Esophagus squamous epithelium (tissue), 5 donors: ENCODE measurements around the gene APAF1. TPM values are rescaled to one million over a fixed set of nuclear protein-coding genes. Genes with fewer than 3 reads are reported as not detected.
"Not testable (repeated sequence)": the region's sequence is repeated elsewhere in the genome, so short reads cannot be mapped to it uniquely, and the experiment has no call there.

Experiments used
- DNase-seq: peaks from one replicate; lab custom pipeline; 2025; lab: John Stamatoyannopoulos, UW
- H3K27ac ChIP-seq, 4 donors: fragments of 200-600 bp; sonication (generic); one replicate each; pipeline ENCODE4 v1.5.1; 2016 to 2019; ENCODE audit warnings: mild to moderate bottlenecking in 1 of 4
- H3K27me3 ChIP-seq, 4 donors: fragments of 200-600 bp; sonication (generic); 1 replicate in 3 of 4; 2 replicates in 1 of 4; pipeline versions ENCODE4 v1.5.1 to v1.6.0; 2017 to 2021; ENCODE audit warnings: antibody characterized with exemption in 1 of 4
- H3K36me3 ChIP-seq, 3 donors: fragments of 200-600 bp; sonication (generic); one replicate each; pipeline ENCODE4 v1.5.1; 2016 to 2019
- H3K4me1 ChIP-seq, 3 donors: fragments of 200-600 bp; sonication (generic); one replicate each; pipeline ENCODE4 v1.5.1; 2017 to 2019
- H3K4me3 ChIP-seq, 4 donors: fragments of 200-600 bp; sonication (generic); 1 replicate in 3 of 4; 2 replicates in 1 of 4; pipeline ENCODE4 v1.5.1; 2016 to 2019; ENCODE audit warnings: mild to moderate bottlenecking in 2 of 4, moderate library complexity in 1 of 4
- H3K9me3 ChIP-seq, 3 donors: fragments of 200-600 bp; sonication (generic); one replicate each; pipeline ENCODE4 v1.5.1; 2016 to 2019
- POLR2A ChIP-seq, 4 donors: fragments of 450-650 bp; IDR thresholded peaks; one replicate each; pipeline ENCODE4 v1.6.1; 2017; ENCODE audit warnings: antibody characterized with exemption in 4 of 4, mild to moderate bottlenecking in 4 of 4, moderate library complexity in 3 of 4
- WGBS, 2 donors: methylation state at CpG; one replicate each; pipeline ENCODE4 v1.1.5; 2018; 5-methylcytosine and 5-hydroxymethylcytosine counted together
- intact Hi-C: fragments of 100-400 bp; cut with DNase I; formaldehyde crosslinking; loops from one replicate; pipeline ENCODE4 v1.15.0; 2022
- total RNA-seq, 4 donors: library from RNA; depleted of rRNA; stranded (reverse); fragments of >200 nt; gene quantifications; one replicate each; pipeline ENCODE4 v1.1.0, GENCODE V29; 2016
- TF ChIP-seq, protein P1 (sequence below), 6 experiments: fragments of 450-650 bp in 4 of 6; fragments of 200-600 bp in 2 of 6; sonication (generic) in 2 of 6; IDR thresholded peaks; one replicate each; pipeline ENCODE4 v1.5.1; 2016 to 2019; ENCODE audit warnings: antibody characterized with exemption in 6 of 6, mild to moderate bottlenecking in 4 of 6, moderate library complexity in 4 of 6
- donor health status: DM: yes; HTN: yes; CAD: no.

APAF1 gene, protein sequence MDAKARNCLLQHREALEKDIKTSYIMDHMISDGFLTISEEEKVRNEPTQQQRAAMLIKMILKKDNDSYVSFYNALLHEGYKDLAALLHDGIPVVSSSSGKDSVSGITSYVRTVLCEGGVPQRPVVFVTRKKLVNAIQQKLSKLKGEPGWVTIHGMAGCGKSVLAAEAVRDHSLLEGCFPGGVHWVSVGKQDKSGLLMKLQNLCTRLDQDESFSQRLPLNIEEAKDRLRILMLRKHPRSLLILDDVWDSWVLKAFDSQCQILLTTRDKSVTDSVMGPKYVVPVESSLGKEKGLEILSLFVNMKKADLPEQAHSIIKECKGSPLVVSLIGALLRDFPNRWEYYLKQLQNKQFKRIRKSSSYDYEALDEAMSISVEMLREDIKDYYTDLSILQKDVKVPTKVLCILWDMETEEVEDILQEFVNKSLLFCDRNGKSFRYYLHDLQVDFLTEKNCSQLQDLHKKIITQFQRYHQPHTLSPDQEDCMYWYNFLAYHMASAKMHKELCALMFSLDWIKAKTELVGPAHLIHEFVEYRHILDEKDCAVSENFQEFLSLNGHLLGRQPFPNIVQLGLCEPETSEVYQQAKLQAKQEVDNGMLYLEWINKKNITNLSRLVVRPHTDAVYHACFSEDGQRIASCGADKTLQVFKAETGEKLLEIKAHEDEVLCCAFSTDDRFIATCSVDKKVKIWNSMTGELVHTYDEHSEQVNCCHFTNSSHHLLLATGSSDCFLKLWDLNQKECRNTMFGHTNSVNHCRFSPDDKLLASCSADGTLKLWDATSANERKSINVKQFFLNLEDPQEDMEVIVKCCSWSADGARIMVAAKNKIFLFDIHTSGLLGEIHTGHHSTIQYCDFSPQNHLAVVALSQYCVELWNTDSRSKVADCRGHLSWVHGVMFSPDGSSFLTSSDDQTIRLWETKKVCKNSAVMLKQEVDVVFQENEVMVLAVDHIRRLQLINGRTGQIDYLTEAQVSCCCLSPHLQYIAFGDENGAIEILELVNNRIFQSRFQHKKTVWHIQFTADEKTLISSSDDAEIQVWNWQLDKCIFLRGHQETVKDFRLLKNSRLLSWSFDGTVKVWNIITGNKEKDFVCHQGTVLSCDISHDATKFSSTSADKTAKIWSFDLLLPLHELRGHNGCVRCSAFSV (N-terminal part only)
- 10 to 100 TPM in 2 of 4 donors, 1 to 10 TPM in 2; 4.1 to 11.1 (median 8.9) TPM for total RNA-seq

- Histone ChIP-seq H3K4me1 (peaks cover 3 to 38% (median 11%) of the 10 kb centered on the region in 3 donors), H3K9me3 (no peaks in the 10 kb centered on the region), H3K27ac (peak within 1 kb of the TSS; percentile 91 to 96 (median 94)), H3K27me3 (no peaks in the 10 kb centered on the region), H3K36me3 (peaks cover 0 to 18% (median 3%) of the 10 kb centered on the region in 3 donors), H3K4me3 (peak within 1 kb of the TSS; percentile 83 to 98 (median 97))
- 0% methylated on average over 15 to 28 of the region's 91 CpGs for WGBS, 2 donors
- TF ChIP-seq, protein P1, sequence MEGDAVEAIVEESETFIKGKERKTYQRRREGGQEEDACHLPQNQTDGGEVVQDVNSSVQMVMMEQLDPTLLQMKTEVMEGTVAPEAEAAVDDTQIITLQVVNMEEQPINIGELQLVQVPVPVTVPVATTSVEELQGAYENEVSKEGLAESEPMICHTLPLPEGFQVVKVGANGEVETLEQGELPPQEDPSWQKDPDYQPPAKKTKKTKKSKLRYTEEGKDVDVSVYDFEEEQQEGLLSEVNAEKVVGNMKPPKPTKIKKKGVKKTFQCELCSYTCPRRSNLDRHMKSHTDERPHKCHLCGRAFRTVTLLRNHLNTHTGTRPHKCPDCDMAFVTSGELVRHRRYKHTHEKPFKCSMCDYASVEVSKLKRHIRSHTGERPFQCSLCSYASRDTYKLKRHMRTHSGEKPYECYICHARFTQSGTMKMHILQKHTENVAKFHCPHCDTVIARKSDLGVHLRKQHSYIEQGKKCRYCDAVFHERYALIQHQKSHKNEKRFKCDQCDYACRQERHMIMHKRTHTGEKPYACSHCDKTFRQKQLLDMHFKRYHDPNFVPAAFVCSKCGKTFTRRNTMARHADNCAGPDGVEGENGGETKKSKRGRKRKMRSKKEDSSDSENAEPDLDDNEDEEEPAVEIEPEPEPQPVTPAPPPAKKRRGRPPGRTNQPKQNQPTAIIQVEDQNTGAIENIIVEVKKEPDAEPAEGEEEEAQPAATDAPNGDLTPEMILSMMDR (IDR thresholded peaks at IDR 0.05), result peak in 1 of 6 experiments; percentile 26
- peak in 3 of 4 donors; percentile 54 to 88 (median 79) for TF ChIP-seq POLR2A (IDR thresholded peaks at IDR 0.05)
- intact Hi-C loops, result loop anchor here (10.0 kb wide), 1 partner anchor 50 kb away; the partner anchor contains the start of gene SLC25A3
- peak; percentile 93 for DNase-seq
Observed at GRCh38 chr12:98644712-98645571, at the start of gene APAF1, which contains the start of gene IKBIP. Gene APAF1, plus strand, starts transcription at chr12:98645290. Its CDS starts 3,070 bp downstream, at chr12:98648360. Gene IKBIP, minus strand, starts transcription at chr12:98644788. Its CDS starts 87 bp downstream, at chr12:98644701.

- 92 to 95% methylated on average over 5 of the region's 5 CpGs for whole genome bisulfite sequencing, 2 donors
- H3K27me3 ChIP-seq, H3K9me3 ChIP-seq, H3K4me3 ChIP-seq, DNase-seq, H3K27ac ChIP-seq: not testable (repeated sequence)
- peaks cover 9 to 40% (median 10%) of the 10 kb centered on the region in 3 donors for H3K4me1 ChIP-seq
- intact Hi-C loops, result loop anchor here (10.0 kb wide), 1 partner anchor 47 kb away; the partner anchor contains the start of genes APAF1 and IKBIP
- H3K36me3 ChIP-seq, result peaks cover 23 to 70% (median 44%) of the 10 kb centered on the region in 3 donors
Observed at GRCh38 chr12:98597313-98597712, 47.8 kb upstream of the APAF1 start.

DNA sequence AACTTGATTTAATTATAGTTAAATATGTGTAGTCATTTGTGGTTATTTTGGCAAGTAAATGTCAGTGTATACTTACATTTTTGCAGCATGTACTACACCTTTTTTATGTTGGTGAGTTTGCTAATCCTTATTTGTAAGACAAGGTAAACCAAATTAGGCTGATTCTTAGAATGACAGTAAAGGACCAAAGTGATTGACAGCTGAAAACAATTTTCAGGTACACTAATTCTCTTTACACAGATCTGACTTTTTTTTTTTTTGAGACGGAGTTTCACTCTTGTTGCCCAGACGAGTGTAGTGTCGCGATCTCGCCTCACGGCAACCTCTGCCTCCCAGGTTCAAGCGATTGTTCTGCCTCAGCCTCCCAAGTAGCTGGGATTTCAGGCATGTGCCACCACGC, 43.2 kb upstream of the APAF1 start:
- no peaks in the 10 kb centered on the region for H3K9me3 ChIP-seq
- H3K4me1 ChIP-seq, result peaks cover 0 to 10% (median 0%) of the 10 kb centered on the region in 3 donors
- H3K27ac ChIP-seq, result no peak overlapping the region
- no peaks in the 10 kb centered on the region for H3K27me3 ChIP-seq
- no peak for DNase-seq
- no peak for TF ChIP-seq POLR2A (IDR thresholded peaks at IDR 0.05)
- TF ChIP-seq, protein P1 (IDR thresholded peaks at IDR 0.05), result no peak
- intact Hi-C loops, result no loop called here
- H3K36me3 ChIP-seq, result peaks cover 23 to 84% (median 60%) of the 10 kb centered on the region in 3 donors
- no peak overlapping the region for H3K4me3 ChIP-seq
- 86 to 90% methylated on average over 8 of the region's 8 CpGs for WGBS, 2 donors

DNA sequence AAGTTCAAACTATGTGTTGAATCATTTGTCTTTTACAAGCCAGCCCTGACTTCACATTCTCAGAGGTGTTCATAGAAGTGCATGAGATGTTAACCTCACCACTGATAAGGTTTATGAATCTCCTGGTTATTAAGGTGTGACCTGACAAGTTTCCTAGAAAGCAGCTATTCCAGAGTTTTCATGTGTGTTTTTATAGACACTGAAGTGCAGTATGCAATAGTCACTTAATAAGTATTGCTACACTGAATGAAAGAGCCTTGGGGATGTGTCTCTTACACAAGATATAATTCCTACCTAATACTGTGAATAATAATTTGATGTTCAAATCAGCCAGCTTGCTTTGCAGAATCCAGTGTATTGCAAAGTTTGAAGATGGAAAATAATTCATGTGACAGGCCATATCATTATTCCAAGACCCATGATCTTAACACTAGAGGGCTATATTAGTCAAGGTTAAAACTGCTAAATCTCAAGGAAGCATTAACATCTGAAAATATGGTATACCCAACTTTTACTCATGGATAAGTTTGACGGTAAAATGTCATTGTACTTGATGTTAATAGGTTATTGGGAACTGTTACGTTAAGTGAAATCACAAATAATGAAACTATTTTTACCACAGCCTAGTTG, 38.6 kb upstream of the APAF1 start:
- no peak for DNase-seq
- no peak overlapping the region for H3K4me3 ChIP-seq
- no peaks in the 10 kb centered on the region for H3K4me1 ChIP-seq
- WGBS, 2 donors, result 54 to 57% methylated on average over 2 of the region's 2 CpGs
- H3K27me3 ChIP-seq, result no peaks in the 10 kb centered on the region
- no peak overlapping the region for H3K27ac ChIP-seq
- intact Hi-C loops, result no loop called here
- H3K9me3 ChIP-seq, result no peaks in the 10 kb centered on the region
- TF ChIP-seq POLR2A (IDR thresholded peaks at IDR 0.05), result no peak
- TF ChIP-seq, protein P1 (IDR thresholded peaks at IDR 0.05), result no peak
- H3K36me3 ChIP-seq, result peaks cover 0 to 38% (median 24%) of the 10 kb centered on the region in 3 donors
